ENCODE data around the gene ADARB2.
"Not testable (repeated sequence)": the region's sequence is repeated elsewhere in the genome, so short reads cannot be mapped to it uniquely, and the experiment has no call there.

- not testable (repeated sequence) for TF ChIP-seq CTCF (IDR thresholded peaks at IDR 0.05; ENCODE audit: insufficient read depth, low read length); POLR2AphosphoS5 (IDR thresholded peaks at IDR 0.05; ENCODE audit: low read depth); GABPA (IDR thresholded peaks at IDR 0.05; ENCODE audit: low read depth)
Measured at GRCh38 chr10:1617376-1618317, 119.7 kb downstream of the ADARB2 start.

Measured in HL-60 (cell line).